ENCODE results near the gene GRID1.
"Not testable (repeated sequence)": the region's sequence is repeated elsewhere in the genome, so short reads cannot be mapped to it uniquely, and the experiment has no call there.

GRID1 gene

GRCh38 chr10:86179153-86179524, 187.5 kb downstream of the GRID1 start:
- no peak for DNase-seq

DNA sequence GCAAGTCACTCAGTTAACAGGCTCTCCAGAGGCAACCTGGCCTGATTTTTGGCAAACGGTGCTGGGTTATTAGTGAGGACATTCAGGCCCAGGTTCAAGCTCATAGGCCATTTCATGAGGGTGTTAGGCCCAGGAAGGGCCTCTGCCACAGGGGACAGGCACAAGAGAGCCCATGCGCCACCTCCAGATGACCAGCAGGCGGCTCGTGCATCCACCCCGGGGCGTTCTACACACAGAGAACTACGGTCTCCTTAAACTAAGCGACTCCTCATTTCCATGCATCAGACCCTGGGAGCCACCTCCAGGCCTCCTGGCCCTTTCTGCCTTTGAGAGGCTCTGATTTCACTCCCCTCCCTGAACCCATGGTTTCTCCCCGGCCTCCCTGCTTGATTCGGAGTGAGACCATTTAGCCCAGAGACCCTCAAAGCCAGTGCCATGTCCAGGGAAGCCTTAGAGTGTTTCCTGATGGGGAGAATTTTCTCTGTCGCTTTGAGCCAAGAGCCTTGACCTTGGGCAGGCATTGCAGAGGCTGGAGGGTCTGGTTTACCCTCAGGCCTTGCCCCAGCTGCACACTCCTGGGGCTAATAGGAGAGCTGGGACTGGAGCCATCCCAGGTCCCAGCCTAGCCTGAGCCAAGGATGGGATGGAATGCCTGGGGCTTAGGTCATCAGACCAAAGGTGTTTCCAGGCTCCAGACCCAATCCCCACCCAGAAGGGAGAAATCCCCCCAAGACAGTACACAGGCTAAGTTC, 188.0 kb downstream of the GRID1 start:
- no peak for DNase-seq

DNA sequence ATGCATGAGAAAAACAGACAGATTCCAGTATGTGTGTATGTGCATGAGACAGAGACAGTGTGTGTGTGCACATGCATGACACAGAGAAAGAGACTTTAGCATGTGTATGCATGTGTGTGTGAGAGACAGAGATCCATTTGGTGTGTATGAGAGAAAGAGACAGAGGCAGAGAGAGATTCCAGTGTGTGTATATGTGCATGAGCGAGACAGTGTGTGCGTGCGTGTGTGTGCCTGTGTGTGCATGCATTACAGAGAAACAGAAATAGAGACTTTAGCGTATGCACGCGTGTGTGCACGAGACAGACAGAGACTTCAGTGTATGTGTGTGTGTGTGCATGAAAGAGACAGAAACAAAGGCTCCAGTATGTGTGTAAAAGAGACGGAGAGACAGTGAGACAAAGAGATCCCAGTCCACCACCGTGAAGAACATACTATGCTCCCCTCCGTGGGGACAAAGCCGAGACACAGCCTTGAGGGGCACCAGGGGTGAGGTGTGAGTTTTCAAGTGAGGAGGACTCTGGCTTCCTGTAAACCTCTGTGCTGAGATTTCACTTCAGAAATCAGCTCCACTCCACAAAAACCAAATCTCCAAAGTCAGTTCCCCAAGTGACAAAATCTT, 188.9 kb downstream of the GRID1 start:
- no peak for DNase-seq

DNA sequence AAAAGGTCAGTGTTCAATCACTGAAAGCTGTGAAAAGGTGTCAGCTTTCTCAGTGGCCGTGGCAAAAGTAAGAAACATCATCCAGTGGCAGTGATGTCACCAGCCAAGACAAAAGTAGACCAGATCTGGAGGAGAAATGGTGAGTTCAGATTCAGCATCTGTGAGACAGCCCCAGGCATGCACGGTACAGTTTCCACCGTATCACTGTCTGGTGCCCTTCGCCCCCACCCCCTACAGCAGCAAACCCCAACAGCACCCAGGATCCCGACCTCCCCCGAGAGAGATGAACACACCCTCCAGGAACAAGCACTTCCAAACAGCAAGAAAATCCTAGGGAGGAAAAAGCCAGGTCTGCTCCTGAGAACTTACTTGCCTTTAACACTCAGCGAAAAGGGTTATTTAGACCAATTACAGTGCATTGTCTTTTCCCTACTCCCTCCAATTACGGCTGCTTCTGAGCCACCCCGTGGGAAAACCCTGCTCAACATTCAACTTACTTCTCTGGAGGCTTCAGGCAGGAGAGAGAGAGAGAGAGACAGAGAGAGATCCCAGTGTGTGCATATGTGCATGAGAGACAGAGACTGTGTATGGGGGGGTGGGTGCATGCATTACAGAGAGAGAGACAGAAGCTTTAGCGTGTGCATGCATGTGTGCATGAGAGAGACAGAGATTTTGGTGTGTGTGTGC, 189.6 kb downstream of the GRID1 start:
- no peak for DNase-seq

GRCh38 chr10:86175476-86175875, 191.1 kb downstream of the GRID1 start:
- not testable (repeated sequence) for DNase-seq

GRCh38 chr10:86172301-86172700, 194.3 kb downstream of the GRID1 start:
- no peak for DNase-seq

GRCh38 chr10:86170255-86171108, 196.1 kb downstream of the GRID1 start:
- DNase-seq = no peak

GRCh38 chr10:86169506-86170254, 196.9 kb downstream of the GRID1 start:
- no peak for DNase-seq

GRCh38 chr10:86169066-86169465, 197.5 kb downstream of the GRID1 start:
- no peak for DNase-seq

DNA sequence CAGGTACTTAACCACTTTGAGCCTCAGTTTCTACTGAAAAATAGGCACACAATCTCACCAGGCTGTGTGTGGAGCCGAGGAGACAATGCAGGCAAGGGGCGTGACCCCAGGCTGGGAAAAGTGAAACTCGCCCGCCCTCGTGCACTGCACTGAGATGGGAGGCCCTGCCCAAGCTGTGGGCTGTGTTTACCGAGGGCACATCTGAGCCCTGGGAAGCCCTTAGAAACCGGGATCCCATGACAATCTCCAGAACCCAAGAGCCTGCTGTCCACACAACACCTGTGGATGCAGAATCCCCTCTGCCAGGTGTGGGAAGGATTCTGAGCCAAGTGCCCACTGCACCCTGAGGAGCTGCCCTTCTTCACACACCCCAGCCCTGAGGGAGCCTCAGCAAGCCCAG, 198.3 kb downstream of the GRID1 start:
- DNase-seq = no peak

DNA sequence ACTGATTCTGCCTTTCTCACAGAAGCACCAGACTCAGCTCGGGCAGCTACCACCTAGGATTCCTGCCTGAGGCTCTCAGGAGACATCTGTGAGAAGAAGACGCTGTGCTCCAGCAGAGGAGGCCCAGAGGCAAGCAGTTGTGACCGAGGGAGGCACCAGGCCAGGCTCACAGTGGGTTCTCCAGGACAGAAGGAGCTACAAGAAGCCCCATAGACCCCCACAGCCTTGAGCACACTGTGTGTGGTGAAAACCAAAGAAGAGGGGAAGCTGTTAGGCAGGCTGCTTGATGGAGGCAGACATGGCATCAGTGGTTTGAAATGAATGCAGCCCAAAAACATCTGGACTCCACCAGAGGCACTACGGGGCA, 198.8 kb downstream of the GRID1 start:
- DNase-seq = no peak

GRCh38 chr10:86167121-86167761, 199.4 kb downstream of the GRID1 start:
- no peak for DNase-seq

- no peak for DNase-seq
Measured at GRCh38 chr10:86165666-86166065, 200.9 kb downstream of the GRID1 start.

DNA sequence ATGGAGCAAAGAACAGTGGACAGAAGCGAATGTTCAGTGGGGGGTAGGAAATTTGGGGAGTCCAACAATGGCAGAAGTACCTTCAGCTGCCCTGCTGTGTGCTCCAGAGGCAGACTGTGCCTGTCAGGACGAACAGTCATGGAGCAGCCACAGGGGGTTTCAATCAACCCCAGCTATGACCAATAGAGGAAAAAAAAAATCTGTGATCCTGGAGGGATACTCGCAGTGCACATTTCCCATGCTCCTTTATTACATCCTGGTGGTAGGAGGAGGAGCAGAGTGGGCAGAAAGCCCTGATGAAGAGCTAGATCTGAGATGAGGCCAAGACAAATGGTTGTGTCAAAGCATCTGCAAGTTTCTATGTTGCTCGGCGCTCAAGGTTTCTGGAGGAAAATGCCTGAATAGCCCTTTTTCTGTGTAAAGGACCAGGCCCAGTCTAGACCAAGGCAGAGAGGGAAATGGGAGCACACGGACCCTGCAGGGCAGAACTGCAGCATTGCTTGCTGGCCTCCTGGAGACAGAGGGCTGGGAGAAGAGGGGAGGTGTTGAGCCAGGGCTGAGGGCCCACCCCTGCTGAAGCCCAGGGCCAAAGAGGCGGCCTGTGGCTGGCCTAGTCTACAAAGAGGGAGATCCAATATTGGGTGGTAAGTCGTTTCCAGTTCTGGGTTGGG, 201.5 kb downstream of the GRID1 start:
- no peak for DNase-seq

DNA sequence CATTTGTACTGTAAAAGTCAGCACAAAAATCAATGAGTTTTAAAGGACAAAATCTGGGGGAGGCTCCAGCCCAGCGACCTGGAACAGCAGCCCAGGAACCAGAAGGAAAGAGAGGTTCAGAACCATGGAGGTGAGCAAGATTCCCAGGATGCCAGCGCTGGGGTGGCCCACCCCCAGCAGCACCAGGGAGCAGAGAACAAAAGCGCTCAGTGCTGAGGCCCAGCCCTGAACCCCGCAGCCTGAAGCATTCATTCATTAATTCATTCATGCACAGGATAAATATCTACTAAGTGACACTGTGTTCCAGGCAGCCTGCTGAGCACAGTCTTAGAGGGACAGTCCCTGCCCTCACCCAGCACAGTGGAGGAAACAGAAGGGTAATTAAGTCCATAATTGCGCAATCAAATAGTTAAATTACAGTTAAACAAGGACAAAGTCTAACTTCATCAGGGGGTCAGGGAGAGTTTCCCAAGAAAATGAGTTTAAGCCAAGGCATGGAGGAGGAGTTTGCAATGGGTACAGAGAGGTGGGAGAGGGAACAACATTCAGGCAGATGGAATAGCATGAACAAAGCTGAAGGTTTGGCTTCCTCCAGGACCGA, 202.3 kb downstream of the GRID1 start:
- DNase-seq = no peak

- DNase-seq = no peak
Measured at GRCh38 chr10:86163522-86164173, 202.9 kb downstream of the GRID1 start.

- no peak for DNase-seq
Measured at GRCh38 chr10:86162696-86163400, 203.7 kb downstream of the GRID1 start.

DNA sequence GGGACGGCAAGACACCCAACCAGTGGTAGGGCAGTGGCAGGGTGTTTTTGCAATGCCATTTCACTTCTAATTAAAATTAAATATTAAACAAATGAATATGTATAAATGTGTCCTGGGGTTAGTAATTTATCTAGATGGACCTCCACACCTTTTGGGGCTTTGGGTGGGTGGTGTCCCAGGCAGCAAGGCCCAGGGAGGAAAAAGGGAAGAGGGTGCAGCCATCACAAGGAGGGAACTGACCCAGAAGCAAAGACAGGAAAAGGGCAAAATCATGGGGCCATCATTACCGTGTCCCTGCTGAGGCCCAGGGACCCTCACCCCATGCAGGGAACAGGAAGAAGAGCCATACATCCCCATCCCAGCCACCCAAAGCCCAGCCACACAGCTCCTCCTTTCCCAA, 204.6 kb downstream of the GRID1 start:
- DNase-seq = no peak

GRCh38 chr10:86160890-86161585, 205.6 kb downstream of the GRID1 start:
- no peak for DNase-seq

Data from DMS79 (cell line).